Thoracic aorta (tissue), 2 donors: ENCODE data around the gene LRRC4B. TPM values are rescaled to one million over a fixed set of nuclear protein-coding genes. Genes with fewer than 3 reads are reported as not detected.

Experiments used
- ATAC-seq: fragments of 150-250 bp; one replicate; pipeline ENCODE4 v1.8.0; 2017; ENCODE audit warnings: low read depth; ENCODE audit not compliant: insufficient number of reproducible peaks, low FRiP score
- DNase-seq: peaks from one replicate; pipeline ENCODE4 v3.0.0-alpha.2; 2020; ENCODE audit warnings: low spot score
- H3K27ac ChIP-seq, 2 donors: fragments of 200-600 bp; sonication (generic); 1 replicate in 1 of 2; 2 replicates in 1 of 2; pipeline ENCODE4 v1.5.1; 2016; ENCODE audit warnings: mild to moderate bottlenecking in 2 of 2, moderate library complexity in 2 of 2
- H3K27me3 ChIP-seq: fragments of 200-600 bp; sonication (generic); replicated peaks from 2 replicates; pipeline ENCODE4 v1.6.0; 2016; ENCODE audit warnings: mild to moderate bottlenecking; ENCODE audit not compliant: insufficient read depth
- H3K36me3 ChIP-seq: fragments of 200-600 bp; sonication (generic); one replicate; pipeline ENCODE4 v1.5.1; 2016
- H3K4me1 ChIP-seq, 2 donors: fragments of 200-600 bp; sonication (generic); 1 replicate in 1 of 2; 2 replicates in 1 of 2; pipeline versions ENCODE4 v1.5.1 to v1.6.0; 2016; ENCODE audit warnings: low read depth in 2 of 2, mild to moderate bottlenecking in 1 of 2; ENCODE audit not compliant: control insufficient read depth in 1 of 2
- H3K4me3 ChIP-seq: fragments of 200-600 bp; sonication (generic); 2 replicates; pipeline ENCODE4 v1.5.1; 2016; ENCODE audit warnings: mild to moderate bottlenecking
- H3K9me3 ChIP-seq: fragments of 200-600 bp; sonication (generic); 2 replicates; pipeline ENCODE4 v1.5.1; 2016
- CTCF ChIP-seq: fragments of 200-600 bp; sonication (generic); IDR thresholded peaks from one replicate; pipeline ENCODE4 v1.5.1; 2019; ENCODE audit warnings: antibody characterized with exemption
- total RNA-seq, 2 donors: library from RNA; depleted of rRNA; stranded (reverse); fragments of >200 nt; gene quantifications; one replicate each; pipeline versions ENCODE4 v1.1.0 to v1.2.3, GENCODE V29; 2016

Gene LRRC4B
- total RNA-seq, 2 donors from 2014 or later = 5.3 to 13.7 TPM

- Histone ChIP-seq H3K27ac (no peak overlapping the region), H3K27me3 (no peaks in the 10 kb centered on the region), H3K4me1 (no peaks in the 10 kb centered on the region), H3K9me3 (no peaks in the 10 kb centered on the region), H3K4me3 (no peak overlapping the region), H3K36me3 (no peaks in the 10 kb centered on the region)
- ATAC-seq (no peak), DNase-seq (no peak)
- no peak for TF ChIP-seq CTCF
These were observed 67.1 kb downstream of the LRRC4B start for GRCh38 chr19:50501186-50501567.

GRCh38 chr19:50500753-50501151, 67.5 kb downstream of the LRRC4B start:
- H3K36me3 ChIP-seq = no peaks in the 10 kb centered on the region
- TF ChIP-seq CTCF = no peak
- DNase-seq (no peak), ATAC-seq (no peak)
- no peaks in the 10 kb centered on the region for H3K4me1 ChIP-seq
- no peak overlapping the region for H3K4me3 ChIP-seq
- H3K27me3 ChIP-seq = no peaks in the 10 kb centered on the region
- no peak overlapping the region for H3K27ac ChIP-seq
- no peaks in the 10 kb centered on the region for H3K9me3 ChIP-seq

GRCh38 chr19:50500060-50500752, 68.0 kb downstream of the LRRC4B start:
- no peak overlapping the region for H3K4me3 ChIP-seq
- no peaks in the 10 kb centered on the region for H3K36me3 ChIP-seq
- H3K9me3 ChIP-seq = no peaks in the 10 kb centered on the region
- no peak for DNase-seq
- no peak overlapping the region for H3K27ac ChIP-seq
- H3K27me3 ChIP-seq = no peaks in the 10 kb centered on the region
- TF ChIP-seq CTCF = no peak
- ATAC-seq = no peak
- H3K4me1 ChIP-seq = no peaks in the 10 kb centered on the region

- no peaks in the 10 kb centered on the region for H3K4me1 ChIP-seq
- no peak for DNase-seq
- no peak for TF ChIP-seq CTCF
- no peaks in the 10 kb centered on the region for H3K36me3 ChIP-seq
- H3K27ac ChIP-seq = no peak overlapping the region
- H3K27me3 ChIP-seq = no peaks in the 10 kb centered on the region
- H3K9me3 ChIP-seq = no peaks in the 10 kb centered on the region
- no peak for ATAC-seq
- H3K4me3 ChIP-seq = no peak overlapping the region
These were observed 69.8 kb downstream of the LRRC4B start for GRCh38 chr19:50498219-50499056.

- H3K4me1 ChIP-seq = no peaks in the 10 kb centered on the region
- H3K27me3 ChIP-seq = no peaks in the 10 kb centered on the region
- DNase-seq (no peak), ATAC-seq (no peak)
- H3K36me3 ChIP-seq = no peaks in the 10 kb centered on the region
- H3K27ac ChIP-seq = no peak overlapping the region
- no peak for TF ChIP-seq CTCF
- H3K4me3 ChIP-seq = no peak overlapping the region
- no peaks in the 10 kb centered on the region for H3K9me3 ChIP-seq
These were observed 71.2 kb downstream of the LRRC4B start for GRCh38 chr19:50497022-50497405.
